GM12878 (cell line): ENCODE results near the gene DGKI. TPM values are rescaled to one million over a fixed set of nuclear protein-coding genes. Genes with fewer than 3 reads are reported as not detected.

Experiments used
- ATAC-seq: fragments of 200-7000 bp; cut with Tn5 transposase; 3 replicates; pipeline ENCODE4 v1.9.1; 2020; ENCODE audit warnings: mild to moderate bottlenecking, moderate library complexity
- BruUV-seq: library from RNA; stranded (reverse); fragments of 400-500 nt; replicated peaks from 2 replicates; lab custom pipeline; 2021; lab: Mats Ljungman, UMichigan
- CTCF ChIA-PET: fragments of 300-600 bp; sonication (Branson Sonifier 250); formaldehyde crosslinking; extraction: SDS; loops from one replicate; lab custom pipeline; 2021; ENCODE audit warnings: inconsistent platforms; lab: Yijun Ruan, JAX
- POLR2A ChIA-PET: fragments of 350-600 bp; formaldehyde crosslinking; extraction: SDS; loops from one replicate; lab custom pipeline; 2021; ENCODE audit warnings: inconsistent platforms; lab: Charles Lee
- RAD21 ChIA-PET: fragments of 300-600 bp; sonication (Branson Sonifier 250); formaldehyde crosslinking; loops from one replicate; lab custom pipeline; 2023; ENCODE audit warnings: antibody characterized with exemption; ENCODE audit not compliant: unreplicated experiment; lab: Charles Lee
- SMC1A ChIA-PET: fragments of 300-600 bp; sonication (Branson Sonifier 250); formaldehyde crosslinking; loops from one replicate; lab custom pipeline; 2023; ENCODE audit not compliant: unreplicated experiment, uncharacterized antibody; lab: Charles Lee
- DNase-seq: peaks from one replicate; pipeline ENCODE4 v3.0.0-alpha.2; 2011; ENCODE audit warnings: low read depth, low spot score
- FAIRE-seq: peaks from 3 replicates; lab custom pipeline; 2011; peaks lifted over from hg19 to GRCh38; lab: Jason Lieb, UNC
- H2AFZ ChIP-seq: 2 replicates; pipeline ENCODE4 v1.6.0; 2011; ENCODE audit warnings: low read depth, low read length, control low read depth; ENCODE audit not compliant: control insufficient read depth
- H3K27ac ChIP-seq: 2 replicates; pipeline ENCODE4 v1.5.1; 2011; ENCODE audit warnings: control low read depth; ENCODE audit not compliant: control insufficient read depth, insufficient read depth
- H3K27me3 ChIP-seq, 2 experiments: replicated peaks in 1 of 2; 2 replicates each; pipeline versions ENCODE4 v1.6.0 to v1.6.1; 2011; ENCODE audit warnings: low read length in 1 of 2; ENCODE audit not compliant: control insufficient read depth in 2 of 2, insufficient read depth in 2 of 2
- H3K36me3 ChIP-seq, 2 experiments: 2 replicates each; pipeline ENCODE4 v1.5.1; 2011; ENCODE audit warnings: low read length in 1 of 2; ENCODE audit not compliant: control insufficient read depth in 2 of 2, insufficient read depth in 2 of 2
- H3K4me1 ChIP-seq: 2 replicates; pipeline ENCODE4 v1.6.1; 2011; ENCODE audit warnings: mild to moderate bottlenecking, low read length, moderate library complexity, mixed read lengths; ENCODE audit not compliant: control insufficient read depth, insufficient read depth
- H3K4me2 ChIP-seq: 2 replicates; pipeline ENCODE4 v1.6.0; 2011; ENCODE audit warnings: control low read depth; ENCODE audit not compliant: control insufficient read depth, insufficient read depth
- H3K4me3 ChIP-seq: fragments of 200-600 bp; sonication (generic); 2 replicates; pipeline ENCODE4 v1.5.1; 2016
- H3K79me2 ChIP-seq: 2 replicates; pipeline ENCODE4 v1.6.0; 2011; ENCODE audit warnings: low read length; ENCODE audit not compliant: control insufficient read depth, insufficient read depth
- H3K9ac ChIP-seq: 2 replicates; pipeline ENCODE4 v1.8.0; 2011; ENCODE audit warnings: low read length, control low read depth, mixed read lengths; ENCODE audit not compliant: control insufficient read depth, insufficient read depth
- H3K9me3 ChIP-seq: replicated peaks from 3 replicates; pipeline ENCODE4 v1.5.1; 2011; ENCODE audit warnings: mild to moderate bottlenecking, low read length; ENCODE audit not compliant: control insufficient read depth, insufficient read depth
- H4K20me1 ChIP-seq: 2 replicates; pipeline ENCODE4 v1.6.0; 2011; ENCODE audit not compliant: control insufficient read depth, insufficient read depth
- BACH1 ChIP-seq: fragments of 450-650 bp; IDR thresholded peaks from 2 replicates; pipeline ENCODE4 v1.6.1; 2017; ENCODE audit warnings: mild to moderate bottlenecking, borderline replicate concordance
- BHLHE40 ChIP-seq, 2 experiments: fragments of 450-650 bp in 1 of 2; IDR thresholded peaks; 2 replicates each; pipeline ENCODE4 v1.6.1; 2011 to 2017; ENCODE audit warnings: low read depth in 2 of 2, borderline replicate concordance in 1 of 2, improper control_type of control experiment in 1 of 2, low read length in 1 of 2, mild to moderate bottlenecking in 1 of 2
- FOS ChIP-seq: IDR thresholded peaks from 3 replicates; pipeline ENCODE4 v1.6.1; 2011; ENCODE audit warnings: borderline replicate concordance; ENCODE audit not compliant: insufficient read length; ENCODE audit errors: extremely low read depth
- POLR2A ChIP-seq: IDR thresholded peaks from 2 replicates; pipeline ENCODE4 v1.6.1; 2011; ENCODE audit warnings: low read depth, mild to moderate bottlenecking, low read length
- RAD51 ChIP-seq: fragments of 450-650 bp; IDR thresholded peaks from 2 replicates; pipeline ENCODE4 v1.6.1; 2016; ENCODE audit warnings: moderate library complexity, mild to moderate bottlenecking, inconsistent platforms
- SP1 ChIP-seq: IDR thresholded peaks from one replicate; pipeline ENCODE4 v1.6.1; 2011; ENCODE audit warnings: low read depth, low read length
- SPI1 ChIP-seq: IDR thresholded peaks from 2 replicates; pipeline ENCODE4 v1.6.1; 2011; ENCODE audit warnings: low read depth, mild to moderate bottlenecking, low read length, moderate library complexity, borderline replicate concordance; ENCODE audit not compliant: insufficient read depth
- TCF12 ChIP-seq: IDR thresholded peaks from 2 replicates; pipeline ENCODE4 v1.6.1; 2011; ENCODE audit warnings: low read depth, mild to moderate bottlenecking, low read length
- TCF7 ChIP-seq: IDR thresholded peaks from 2 replicates; pipeline ENCODE4 v1.6.1; 2014; ENCODE audit warnings: antibody characterized with exemption, borderline replicate concordance
- YBX1 ChIP-seq: fragments of 450-650 bp; IDR thresholded peaks from 2 replicates; pipeline ENCODE4 v1.6.1; 2016; ENCODE audit warnings: antibody characterized with exemption
- ZNF384 ChIP-seq: IDR thresholded peaks from 2 replicates; pipeline ENCODE4 v1.6.1; 2012; ENCODE audit warnings: low read depth, mild to moderate bottlenecking, low read length, improper control_type of control experiment, borderline replicate concordance
- in situ Hi-C: fragments of 300-500 bp; cut with MboI; formaldehyde crosslinking; loops from 9 replicates; pipeline ENCODE4 v1.14.3; 2018; ENCODE audit warnings: mixed read lengths
- intact Hi-C: fragments of 100-400 bp; cut with micrococcal nuclease; formaldehyde crosslinking; loops from one replicate; pipeline ENCODE4 v1.14.2; 2022; ENCODE audit not compliant: unreplicated experiment
- polyA plus RNA-seq, 11 experiments: library from polyadenylated mRNA; depleted of rRNA in 4 of 11; unstranded in 6 of 11; stranded (reverse) in 5 of 11; fragments of >200 nt; fragmentation: Nextera tagmentation in 4 of 11; fragmentation: Illumina TruSeq in 1 of 11; extraction: Ambion mirVana in 4 of 11; extraction: Trizol in 1 of 11; gene quantifications; 1 replicate in 1 of 11; 2 replicates in 10 of 11; pipeline versions ENCODE4 v1.2.1 to v1.2.3, GENCODE V29; 2011 to 2016; ENCODE audit warnings: inconsistent platforms in 2 of 11, missing spikeins in 2 of 11, low read depth in 1 of 11
- total RNA-seq, 4 experiments: library from RNA; depleted of rRNA in 3 of 4; stranded (reverse); fragments of >200 nt in 3 of 4; fragmentation: Illumina TruSeq in 1 of 4; extraction: Trizol in 1 of 4; gene quantifications; 2 replicates each; pipeline versions ENCODE4 v1.2.1 to v1.2.3, GENCODE V29; 2013 to 2021
- TF ChIP-seq, protein P1 (sequence below): fragments of 450-650 bp; conservative IDR thresholded peaks from 2 replicates; pipeline ENCODE4 v1.6.1; 2017; ENCODE audit warnings: mild to moderate bottlenecking, moderate library complexity

The DGKI gene
- total and polyA plus RNA-seq, 10 of the 15 experiments (the other 5 are each of a cell fraction or from before 2014, with no cell fraction given), result 10.4 to 37.1 (median 22.1) TPM

DNA sequence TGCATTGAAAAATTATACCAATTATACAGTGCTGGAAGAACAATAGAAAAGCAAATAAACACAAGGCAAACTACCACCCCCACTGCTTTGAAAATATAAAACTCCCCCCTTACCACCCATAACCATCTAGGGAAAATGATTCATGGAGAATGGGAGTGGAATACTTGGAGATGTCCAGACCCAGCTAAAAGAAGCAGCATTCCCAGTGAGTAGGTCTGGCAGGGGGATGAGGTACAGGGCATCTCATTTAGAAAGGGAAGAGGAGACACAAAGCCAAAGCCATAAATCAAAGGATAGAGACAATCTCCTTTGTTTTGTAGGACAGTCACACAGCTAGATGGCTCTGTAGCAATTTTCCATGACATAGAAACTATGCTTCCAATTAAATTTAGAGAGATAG is 36.0 kb upstream of the DGKI start:
- Histone ChIP-seq H2AFZ (no peak overlapping the region), H3K27me3 (no peaks in the 10 kb centered on the region), H3K4me2 (no peak overlapping the region), H3K9me3 (no peaks in the 10 kb centered on the region), H3K79me2 (no peaks in the 10 kb centered on the region), H3K27ac (0 out of 2 replicates have a peak overlapping the region, but pooled peaks have one; percentile 17), H3K36me3 (peaks cover 28 to 50% of the 10 kb centered on the region in 2 experiments), H3K9ac (no peak overlapping the region), H3K4me1 (peaks cover 5% of the 10 kb centered on the region), H4K20me1 (no peaks in the 10 kb centered on the region), H3K4me3 (no peak overlapping the region)
- DNase-seq, result no peak
- BruUV-seq, result no TSS peak
- no peak for ATAC-seq
- TF ChIP-seq, protein P1, sequence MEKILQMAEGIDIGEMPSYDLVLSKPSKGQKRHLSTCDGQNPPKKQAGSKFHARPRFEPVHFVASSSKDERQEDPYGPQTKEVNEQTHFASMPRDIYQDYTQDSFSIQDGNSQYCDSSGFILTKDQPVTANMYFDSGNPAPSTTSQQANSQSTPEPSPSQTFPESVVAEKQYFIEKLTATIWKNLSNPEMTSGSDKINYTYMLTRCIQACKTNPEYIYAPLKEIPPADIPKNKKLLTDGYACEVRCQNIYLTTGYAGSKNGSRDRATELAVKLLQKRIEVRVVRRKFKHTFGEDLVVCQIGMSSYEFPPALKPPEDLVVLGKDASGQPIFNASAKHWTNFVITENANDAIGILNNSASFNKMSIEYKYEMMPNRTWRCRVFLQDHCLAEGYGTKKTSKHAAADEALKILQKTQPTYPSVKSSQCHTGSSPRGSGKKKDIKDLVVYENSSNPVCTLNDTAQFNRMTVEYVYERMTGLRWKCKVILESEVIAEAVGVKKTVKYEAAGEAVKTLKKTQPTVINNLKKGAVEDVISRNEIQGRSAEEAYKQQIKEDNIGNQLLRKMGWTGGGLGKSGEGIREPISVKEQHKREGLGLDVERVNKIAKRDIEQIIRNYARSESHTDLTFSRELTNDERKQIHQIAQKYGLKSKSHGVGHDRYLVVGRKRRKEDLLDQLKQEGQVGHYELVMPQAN, result no peak
- TF ChIP-seq ZNF384, result no peak
- TF ChIP-seq RAD51, result no peak
- no peak for TF ChIP-seq TCF12
- no peak for TF ChIP-seq SP1
- no peak for TF ChIP-seq YBX1
- no peak for TF ChIP-seq SPI1
- no peak for TF ChIP-seq BACH1
- TF ChIP-seq TCF7, result no peak
- no peak for TF ChIP-seq POLR2A
- TF ChIP-seq FOS, result no peak
- no peak for TF ChIP-seq BHLHE40 (IDR thresholded peaks at IDR 0.05; ENCODE audit: borderline replicate concordance in 1 of 2, low read depth in 2 of 2, low read length in 1 of 2)
- in situ Hi-C loops, result no loop called here
- ChIA-PET CTCF (interaction anchor here (0.6 to 1.0 kb wide), 2 partner anchors 32 to 90 kb away, joined by 3 read pairs; no protein-coding TSS in a partner anchor), POLR2A (no interaction called here), SMC1A (interaction anchor here (0.5 to 2.7 kb wide), 7 partner anchors 12 to 228 kb away, joined by 3 to 13 read pairs (median 4); no protein-coding TSS in a partner anchor), RAD21 (interaction anchor here (0.7 to 0.9 kb wide), 2 partner anchors 12 to 17 kb away, joined by 3 read pairs; no protein-coding TSS in a partner anchor)
- FAIRE-seq, result no peak
- intact Hi-C loops, result no loop called here
